Measurements from ENCODE around the gene NCKAP5L.

The NCKAP5L gene

GRCh38 chr12:49809906-49810389, 18.3 kb downstream of the NCKAP5L start:
- H2AFZ ChIP-seq (ENCODE audit: low read length): no peak overlapping the region
- H3K9me2 ChIP-seq (replicated peaks; ENCODE audit: insufficient read depth, low read length): no peaks in the 10 kb centered on the region
- H3K36me3 ChIP-seq (replicated peaks; ENCODE audit: insufficient read depth, low read length): no peaks in the 10 kb centered on the region
- no peak overlapping the region for H3K27ac ChIP-seq (ENCODE audit: low read length)
- H3K4me1 ChIP-seq (ENCODE audit: low read length): peaks cover 6% of the 10 kb centered on the region
- H3K9ac ChIP-seq (ENCODE audit: low read length): no peak overlapping the region
- H3K4me3 ChIP-seq (ENCODE audit: low read length): no peak overlapping the region
- H4K20me1 ChIP-seq (ENCODE audit: insufficient read depth, low read length): no peaks in the 10 kb centered on the region
- TF ChIP-seq EZH2 (optimal IDR thresholded peaks at IDR 0.05; ENCODE audit: low read depth, low read length) (no peak), EZH2phosphoT487 (IDR thresholded peaks at IDR 0.05; ENCODE audit: low read length) (no peak), CTCF (IDR thresholded peaks at IDR 0.05; ENCODE audit: low read length) (no peak)
- H3K79me2 ChIP-seq (ENCODE audit: low read length): no peaks in the 10 kb centered on the region
- H3K27me3 ChIP-seq (replicated peaks; ENCODE audit: insufficient read depth, low read length): 0 out of 2 replicates have a peak, but pooled peaks cover 3% of the 10 kb centered on the region
- H3K9me3 ChIP-seq (replicated peaks; ENCODE audit: insufficient read depth, low read length): no peaks in the 10 kb centered on the region
- DNase-seq: no peak
- H3F3A ChIP-seq (ENCODE audit: insufficient read depth, low read length): no peaks in the 10 kb centered on the region
- no peak overlapping the region for H3K4me2 ChIP-seq (ENCODE audit: low read depth, low read length)

- TF ChIP-seq CTCF (IDR thresholded peaks at IDR 0.05; ENCODE audit: low read length): no peak
- no peak for TF ChIP-seq EZH2 (optimal IDR thresholded peaks at IDR 0.05; ENCODE audit: low read depth, low read length)
- no peak for TF ChIP-seq EZH2phosphoT487 (IDR thresholded peaks at IDR 0.05; ENCODE audit: low read length)
- no peaks in the 10 kb centered on the region for H3K9me2 ChIP-seq (replicated peaks; ENCODE audit: insufficient read depth, low read length)
- H4K20me1 ChIP-seq (ENCODE audit: insufficient read depth, low read length): no peaks in the 10 kb centered on the region
- no peak overlapping the region for H3K9ac ChIP-seq (ENCODE audit: low read length)
- H3K4me1 ChIP-seq (ENCODE audit: low read length): peaks cover under 1% of the 10 kb centered on the region; the same call in 1 of the 2 replicates
- H3K36me3 ChIP-seq (replicated peaks; ENCODE audit: insufficient read depth, low read length): no peaks in the 10 kb centered on the region
- no peak for DNase-seq
- H3K27me3 ChIP-seq (replicated peaks; ENCODE audit: insufficient read depth, low read length): 0 out of 2 replicates have a peak, but pooled peaks cover 3% of the 10 kb centered on the region
- H3K9me3 ChIP-seq (replicated peaks; ENCODE audit: insufficient read depth, low read length): no peaks in the 10 kb centered on the region
- H3K4me2 ChIP-seq (ENCODE audit: low read depth, low read length): no peak overlapping the region
- no peaks in the 10 kb centered on the region for H3F3A ChIP-seq (ENCODE audit: insufficient read depth, low read length)
- H3K79me2 ChIP-seq (ENCODE audit: low read length): no peaks in the 10 kb centered on the region
- no peak overlapping the region for H2AFZ ChIP-seq (ENCODE audit: low read length)
- no peak overlapping the region for H3K4me3 ChIP-seq (ENCODE audit: low read length)
- H3K27ac ChIP-seq (ENCODE audit: low read length): no peak overlapping the region
Measured at GRCh38 chr12:49809381-49809905, 18.8 kb downstream of the NCKAP5L start.

GRCh38 chr12:49808686-49809380, 19.4 kb downstream of the NCKAP5L start:
- DNase-seq: no peak
- Histone ChIP-seq H3K79me2 (ENCODE audit: low read length) (no peaks in the 10 kb centered on the region), H3K9me2 (replicated peaks; ENCODE audit: insufficient read depth, low read length) (no peaks in the 10 kb centered on the region), H3K4me2 (ENCODE audit: low read depth, low read length) (no peak overlapping the region), H3K9ac (ENCODE audit: low read length) (no peak overlapping the region), H3F3A (ENCODE audit: insufficient read depth, low read length) (no peaks in the 10 kb centered on the region), H3K36me3 (replicated peaks; ENCODE audit: insufficient read depth, low read length) (no peaks in the 10 kb centered on the region), H4K20me1 (ENCODE audit: insufficient read depth, low read length) (no peaks in the 10 kb centered on the region), H3K27me3 (replicated peaks; ENCODE audit: insufficient read depth, low read length) (0 out of 2 replicates have a peak, but pooled peaks cover 3% of the 10 kb centered on the region), H3K4me3 (ENCODE audit: low read length) (no peak overlapping the region), H3K4me1 (ENCODE audit: low read length) (no peaks in the 10 kb centered on the region), H3K9me3 (replicated peaks; ENCODE audit: insufficient read depth, low read length) (no peaks in the 10 kb centered on the region), H2AFZ (ENCODE audit: low read length) (no peak overlapping the region), H3K27ac (ENCODE audit: low read length) (no peak overlapping the region)
- no peak for TF ChIP-seq EZH2phosphoT487 (IDR thresholded peaks at IDR 0.05; ENCODE audit: low read length)
- no peak for TF ChIP-seq CTCF (IDR thresholded peaks at IDR 0.05; ENCODE audit: low read length)
- no peak for TF ChIP-seq EZH2 (optimal IDR thresholded peaks at IDR 0.05; ENCODE audit: low read depth, low read length)

All from MM.1S (cell line).